ENCODE data around the gene PGM5. TPM values are rescaled to one million over a fixed set of nuclear protein-coding genes. Genes with fewer than 3 reads are reported as not detected.

The PGM5 gene
- total and polyA plus RNA-seq, 2 experiments from 2014 or later: 0.11 to 0.46 TPM

DNA sequence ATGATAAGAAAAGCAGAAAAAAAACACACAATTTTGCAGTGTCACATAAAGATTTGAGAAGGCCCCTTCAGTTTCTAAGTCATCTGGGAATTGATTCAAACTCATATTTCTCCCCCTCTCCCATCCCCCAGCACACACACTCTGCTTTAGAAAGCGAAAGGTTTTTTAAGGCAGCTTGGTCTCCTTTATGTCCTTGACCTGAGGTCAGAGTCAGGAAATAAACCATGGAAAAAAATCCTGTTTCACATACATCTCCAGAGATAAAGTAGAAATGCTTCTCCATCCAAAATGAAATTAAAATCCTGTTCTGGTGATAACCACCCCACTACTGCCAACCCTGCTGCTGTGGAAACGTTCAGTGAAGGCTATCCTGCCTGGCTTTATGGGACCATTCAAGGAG, 131.7 kb downstream of the PGM5 start:
- Histone ChIP-seq H3K4me3 (no peak overlapping the region), H3K36me3 (ENCODE audit: low read depth) (no peaks in the 10 kb centered on the region), H3K4me1 (ENCODE audit: insufficient read depth) (no peaks in the 10 kb centered on the region), H3K4me2 (ENCODE audit: unreplicated experiment) (no peak overlapping the region), H3K9me2 (ENCODE audit: insufficient read depth) (no peaks in the 10 kb centered on the region), H3F3A (ENCODE audit: insufficient read depth) (no peaks in the 10 kb centered on the region), H4K20me1 (ENCODE audit: insufficient read depth) (no peaks in the 10 kb centered on the region), H2AFZ (no peak overlapping the region), H3K9me3 (ENCODE audit: low read depth) (no peaks in the 10 kb centered on the region), H3K9ac (no peak overlapping the region), H3K27ac (no peak overlapping the region), H3K79me2 (ENCODE audit: insufficient read depth) (no peaks in the 10 kb centered on the region), H3K27me3 (replicated peaks; ENCODE audit: insufficient read depth) (no peaks in the 10 kb centered on the region; the same call in 1 of the 2 replicates)
- 25 to 28% methylated on average over 2 of the region's 2 CpGs for WGBS, 2 experiments (ENCODE audit: low coverage in 1 of 2, low lambda C conversion rate in 2 of 2, missing lambda C conversion rate in 2 of 2)
- no peak for TF ChIP-seq EZH2 (IDR thresholded peaks at IDR 0.05; ENCODE audit: insufficient read depth, poor library complexity, severe bottlenecking)
- no peak for TF ChIP-seq EZH2phosphoT487 (IDR thresholded peaks at IDR 0.05; ENCODE audit: insufficient read depth, low read depth)
- in situ Hi-C loops (cut with MboI): no loop called here
- DNase-seq: no peak

- H2AFZ ChIP-seq: no peak overlapping the region
- no peaks in the 10 kb centered on the region for H3K79me2 ChIP-seq (ENCODE audit: insufficient read depth)
- no peaks in the 10 kb centered on the region for H3K36me3 ChIP-seq (ENCODE audit: low read depth)
- DNase-seq: no peak
- TF ChIP-seq EZH2phosphoT487 (IDR thresholded peaks at IDR 0.05; ENCODE audit: insufficient read depth, low read depth) (no peak), EZH2 (IDR thresholded peaks at IDR 0.05; ENCODE audit: insufficient read depth, poor library complexity, severe bottlenecking) (no peak)
- in situ Hi-C loops (cut with MboI): no loop called here
- H3K9ac ChIP-seq: no peak overlapping the region
- no peaks in the 10 kb centered on the region for H4K20me1 ChIP-seq (ENCODE audit: insufficient read depth)
- no peak overlapping the region for H3K27ac ChIP-seq
- H3K4me3 ChIP-seq: no peak overlapping the region
- H3K9me3 ChIP-seq (ENCODE audit: low read depth): no peaks in the 10 kb centered on the region
- H3K4me2 ChIP-seq (ENCODE audit: unreplicated experiment): no peak overlapping the region
- H3K4me1 ChIP-seq (ENCODE audit: insufficient read depth): no peaks in the 10 kb centered on the region
- no peaks in the 10 kb centered on the region for H3K9me2 ChIP-seq (ENCODE audit: insufficient read depth)
- WGBS, 2 experiments (ENCODE audit: low coverage in 1 of 2, low lambda C conversion rate in 2 of 2, missing lambda C conversion rate in 2 of 2): 65 to 74% methylated on average over 4 of the region's 4 CpGs
- no peaks in the 10 kb centered on the region; the same call in 1 of the 2 replicates for H3K27me3 ChIP-seq (replicated peaks; ENCODE audit: insufficient read depth)
- H3F3A ChIP-seq (ENCODE audit: insufficient read depth): no peaks in the 10 kb centered on the region
Observed at GRCh38 chr9:68489646-68490045, 133.2 kb downstream of the PGM5 start.

- Histone ChIP-seq H3F3A (ENCODE audit: insufficient read depth) (no peaks in the 10 kb centered on the region), H3K27me3 (replicated peaks; ENCODE audit: insufficient read depth) (no peaks in the 10 kb centered on the region; the same call in 1 of the 2 replicates), H3K9ac (no peak overlapping the region), H3K36me3 (ENCODE audit: low read depth) (no peaks in the 10 kb centered on the region), H3K4me1 (ENCODE audit: insufficient read depth) (no peaks in the 10 kb centered on the region), H3K4me3 (no peak overlapping the region), H4K20me1 (ENCODE audit: insufficient read depth) (no peaks in the 10 kb centered on the region), H3K27ac (no peak overlapping the region), H3K9me3 (ENCODE audit: low read depth) (no peaks in the 10 kb centered on the region), H3K79me2 (ENCODE audit: insufficient read depth) (no peaks in the 10 kb centered on the region), H2AFZ (no peak overlapping the region), H3K4me2 (ENCODE audit: unreplicated experiment) (no peak overlapping the region), H3K9me2 (ENCODE audit: insufficient read depth) (no peaks in the 10 kb centered on the region)
- 39 to 45% methylated on average over 6 of the region's 6 CpGs for WGBS, 2 experiments (ENCODE audit: low coverage in 1 of 2, low lambda C conversion rate in 2 of 2, missing lambda C conversion rate in 2 of 2)
- DNase-seq: no peak
- in situ Hi-C loops (cut with MboI): no loop called here
- TF ChIP-seq EZH2phosphoT487 (IDR thresholded peaks at IDR 0.05; ENCODE audit: insufficient read depth, low read depth) (no peak), EZH2 (IDR thresholded peaks at IDR 0.05; ENCODE audit: insufficient read depth, poor library complexity, severe bottlenecking) (no peak)
Observed at GRCh38 chr9:68492806-68493205, 136.4 kb downstream of the PGM5 start.

DNA sequence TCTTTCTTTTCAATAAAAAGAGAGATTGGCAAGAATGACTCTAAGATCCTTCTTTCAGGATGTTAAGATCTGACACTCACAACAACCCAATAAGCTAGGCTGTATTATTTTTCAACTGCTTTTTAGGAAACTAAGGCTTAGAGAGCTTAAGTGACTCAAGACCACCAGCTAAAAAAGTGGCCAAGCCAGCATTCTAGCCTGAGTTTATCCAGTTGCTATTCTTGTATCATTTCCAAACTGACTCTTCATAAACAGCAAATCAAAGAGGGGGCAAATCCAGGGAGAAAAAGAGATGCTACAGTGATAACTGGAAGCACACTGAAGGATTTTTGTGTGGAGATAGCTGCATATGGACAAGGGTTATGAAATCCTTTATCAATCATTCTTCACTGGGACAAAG, 137.1 kb downstream of the PGM5 start:
- no peaks in the 10 kb centered on the region for H3K4me1 ChIP-seq (ENCODE audit: insufficient read depth)
- no peaks in the 10 kb centered on the region for H3K9me3 ChIP-seq (ENCODE audit: low read depth)
- no peaks in the 10 kb centered on the region for H4K20me1 ChIP-seq (ENCODE audit: insufficient read depth)
- TF ChIP-seq EZH2phosphoT487 (IDR thresholded peaks at IDR 0.05; ENCODE audit: insufficient read depth, low read depth): no peak
- TF ChIP-seq EZH2 (IDR thresholded peaks at IDR 0.05; ENCODE audit: insufficient read depth, poor library complexity, severe bottlenecking): no peak
- no peak overlapping the region for H3K27ac ChIP-seq
- no peak overlapping the region for H3K4me2 ChIP-seq (ENCODE audit: unreplicated experiment)
- H3K27me3 ChIP-seq (replicated peaks; ENCODE audit: insufficient read depth): no peaks in the 10 kb centered on the region; the same call in 1 of the 2 replicates
- no peak for DNase-seq
- no peaks in the 10 kb centered on the region for H3F3A ChIP-seq (ENCODE audit: insufficient read depth)
- H2AFZ ChIP-seq: no peak overlapping the region
- in situ Hi-C loops (cut with MboI): no loop called here
- H3K9ac ChIP-seq: no peak overlapping the region
- no peak overlapping the region for H3K4me3 ChIP-seq
- no peaks in the 10 kb centered on the region for H3K79me2 ChIP-seq (ENCODE audit: insufficient read depth)
- H3K9me2 ChIP-seq (ENCODE audit: insufficient read depth): no peaks in the 10 kb centered on the region
- no peaks in the 10 kb centered on the region for H3K36me3 ChIP-seq (ENCODE audit: low read depth)

- Histone ChIP-seq H3K9me3 (ENCODE audit: low read depth) (no peaks in the 10 kb centered on the region), H3K79me2 (ENCODE audit: insufficient read depth) (no peaks in the 10 kb centered on the region), H2AFZ (no peak overlapping the region), H3K9me2 (ENCODE audit: insufficient read depth) (no peaks in the 10 kb centered on the region), H3K27me3 (replicated peaks; ENCODE audit: insufficient read depth) (no peaks in the 10 kb centered on the region; the same call in 1 of the 2 replicates), H3K36me3 (ENCODE audit: low read depth) (no peaks in the 10 kb centered on the region), H3K4me2 (ENCODE audit: unreplicated experiment) (no peak overlapping the region), H3K9ac (no peak overlapping the region), H3F3A (ENCODE audit: insufficient read depth) (no peaks in the 10 kb centered on the region), H3K4me3 (no peak overlapping the region), H3K27ac (no peak overlapping the region), H3K4me1 (ENCODE audit: insufficient read depth) (no peaks in the 10 kb centered on the region), H4K20me1 (ENCODE audit: insufficient read depth) (no peaks in the 10 kb centered on the region)
- 14 to 20% methylated on average over 3 of the region's 3 CpGs for WGBS, 2 experiments (ENCODE audit: low coverage in 1 of 2, low lambda C conversion rate in 2 of 2, missing lambda C conversion rate in 2 of 2)
- in situ Hi-C loops (cut with MboI): no loop called here
- DNase-seq: no peak
- TF ChIP-seq EZH2phosphoT487 (IDR thresholded peaks at IDR 0.05; ENCODE audit: insufficient read depth, low read depth) (no peak), EZH2 (IDR thresholded peaks at IDR 0.05; ENCODE audit: insufficient read depth, poor library complexity, severe bottlenecking) (no peak)
Observed at GRCh38 chr9:68493958-68494577, 137.7 kb downstream of the PGM5 start.
